ENCODE measurements around the gene USP17L15. TPM values are rescaled to one million over a fixed set of nuclear protein-coding genes. Genes with fewer than 3 reads are reported as not detected.
"Not testable (repeated sequence)": the region's sequence is repeated elsewhere in the genome, so short reads cannot be mapped to it uniquely, and the experiment has no call there.

Gene USP17L15
- polyA plus RNA-seq (2012; ENCODE audit: insufficient read depth, insufficient read length, low read depth), result not detected

- not testable (repeated sequence) for DNase-seq; H3K4me3 ChIP-seq (ENCODE audit: low read depth, low read length); H3K9me3 ChIP-seq; H3K4me1 ChIP-seq; H3K27me3 ChIP-seq; H3K36me3 ChIP-seq
Observed at GRCh38 chr4:9234085-9234484, at the start of gene USP17L15. TSS of gene USP17L15 (plus strand) at chr4:9234385. CDS start at chr4:9234385, 0 bp downstream.

DNA sequence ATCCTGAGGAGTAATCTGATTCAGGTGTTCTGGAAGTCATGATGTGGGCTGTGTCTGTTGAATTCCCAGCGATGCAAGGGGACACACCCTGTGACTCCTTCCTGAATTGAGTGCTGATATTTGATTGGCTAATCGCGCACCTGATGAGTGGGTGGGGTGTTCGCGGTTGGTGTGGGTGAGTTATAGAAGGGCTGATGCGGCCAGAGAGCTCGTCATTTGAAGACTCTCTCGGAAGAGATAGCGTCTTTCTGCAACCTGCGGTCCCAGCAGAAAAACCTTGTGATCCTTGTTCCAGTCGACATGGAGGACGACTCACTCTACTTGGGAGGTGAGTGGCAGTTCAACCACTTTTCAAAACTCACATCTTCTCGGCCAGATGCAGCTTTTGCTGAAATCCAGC is 23.8 kb upstream of the USP17L15 start, which contains the start of gene USP17L10:
Gene USP17L10, plus strand, starts transcription at position 301 of the 400 bp plus-strand sequence. Its CDS starts 0 bp downstream, at position 301.
- H3K9me3 ChIP-seq, DNase-seq: not testable (repeated sequence)

DNA sequence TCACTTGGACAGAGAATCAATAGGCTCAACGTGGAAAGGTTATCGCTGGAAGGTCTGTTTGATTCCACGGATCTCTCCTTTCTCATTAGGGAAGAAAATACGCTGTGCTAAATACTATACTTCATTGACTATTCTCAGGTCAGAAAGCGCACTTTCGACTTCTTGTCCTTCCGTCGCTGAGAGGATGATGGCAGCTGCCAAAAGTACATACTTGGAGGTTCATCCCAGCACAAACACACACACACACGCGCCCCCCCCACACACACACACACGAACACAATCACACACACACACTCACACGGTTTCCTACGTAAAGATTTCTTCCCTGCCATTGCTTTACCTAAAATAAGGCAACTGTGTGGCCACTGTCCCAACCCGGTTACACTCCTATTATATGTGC is 19.5 kb upstream of the USP17L15 start:
- not testable (repeated sequence) for DNase-seq; H3K4me3 ChIP-seq (ENCODE audit: low read depth, low read length); H3K27me3 ChIP-seq; H3K36me3 ChIP-seq; H3K4me1 ChIP-seq; H3K9me3 ChIP-seq

More for the DNA sequence above, 23.8 kb upstream of the USP17L15 start, which contains the start of gene USP17L10:
- not testable (repeated sequence) for H3K4me3 ChIP-seq (ENCODE audit: low read depth, low read length); H3K4me1 ChIP-seq; H3K27me3 ChIP-seq; H3K36me3 ChIP-seq

DNA sequence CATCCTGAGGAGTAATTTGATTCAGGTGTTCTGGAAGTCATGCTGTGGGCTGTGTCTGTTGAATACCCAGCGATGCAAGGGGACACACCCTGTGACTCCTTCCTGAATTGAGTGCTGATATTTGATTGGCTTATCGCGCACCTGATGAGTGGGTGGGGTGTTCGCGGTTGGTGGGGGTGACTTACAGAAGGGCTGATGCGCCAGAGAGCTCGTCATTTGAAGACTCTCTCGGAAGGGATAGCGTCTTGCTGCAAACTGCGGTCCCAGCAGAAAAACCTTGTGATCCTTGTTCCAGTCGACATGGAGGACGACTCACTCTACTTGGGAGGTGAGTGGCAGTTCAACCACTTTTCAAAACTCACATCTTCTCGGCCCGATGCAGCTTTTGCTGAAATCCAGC is 19.1 kb upstream of the USP17L15 start, which contains the start of gene USP17L11:
Gene USP17L11, plus strand, starts transcription at position 301 of the 400 bp plus-strand sequence. Its CDS starts 0 bp downstream, at position 301.
- not testable (repeated sequence) for H3K4me1 ChIP-seq; H3K4me3 ChIP-seq (ENCODE audit: low read depth, low read length); DNase-seq; H3K27me3 ChIP-seq; H3K36me3 ChIP-seq; H3K9me3 ChIP-seq

GRCh38 chr4:9219852-9220251 is 14.3 kb upstream of the USP17L15 start, which contains the start of gene USP17L12:
TSS of gene USP17L12 (plus strand) at chr4:9220152. CDS start at chr4:9220152, 0 bp downstream.
- H3K9me3 ChIP-seq; H3K36me3 ChIP-seq; H3K4me1 ChIP-seq; DNase-seq; H3K27me3 ChIP-seq; H3K4me3 ChIP-seq (ENCODE audit: low read depth, low read length): not testable (repeated sequence)

DNA sequence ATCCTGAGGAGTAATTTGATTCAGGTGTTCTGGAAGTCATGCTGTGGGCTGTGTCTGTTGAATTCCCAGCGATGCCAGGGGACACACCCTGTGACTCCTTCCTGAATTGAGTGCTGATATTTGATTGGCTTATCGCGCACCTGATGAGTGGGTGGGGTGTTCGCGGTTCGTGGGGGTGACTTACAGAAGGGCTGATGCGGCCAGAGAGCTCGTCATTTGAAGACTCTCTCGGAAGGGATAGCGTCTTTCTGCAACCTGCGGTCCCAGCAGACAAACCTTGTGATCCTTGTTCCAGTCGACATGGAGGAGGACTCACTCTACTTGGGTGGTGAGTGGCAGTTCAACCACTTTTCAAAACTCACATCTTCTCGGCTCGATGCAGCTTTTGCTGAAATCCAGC is 9.6 kb upstream of the USP17L15 start, which contains the start of gene USP17L13:
Gene USP17L13, plus strand, starts transcription at position 301 of the 400 bp plus-strand sequence. Its CDS starts 0 bp downstream, at position 301.
- not testable (repeated sequence) for H3K9me3 ChIP-seq; H3K4me1 ChIP-seq; DNase-seq; H3K36me3 ChIP-seq; H3K4me3 ChIP-seq (ENCODE audit: low read depth, low read length); H3K27me3 ChIP-seq

- DNase-seq; H3K4me3 ChIP-seq (ENCODE audit: low read depth, low read length); H3K4me1 ChIP-seq; H3K9me3 ChIP-seq; H3K36me3 ChIP-seq; H3K27me3 ChIP-seq: not testable (repeated sequence)
Observed at GRCh38 chr4:9230249-9230648, 3.9 kb upstream of the USP17L15 start.

GRCh38 chr4:9238461-9238860 is 4.3 kb downstream of the USP17L15 start:
- not testable (repeated sequence) for H3K36me3 ChIP-seq; H3K27me3 ChIP-seq; H3K9me3 ChIP-seq; H3K4me1 ChIP-seq; H3K4me3 ChIP-seq (ENCODE audit: low read depth, low read length)
- peak; percentile 18 for DNase-seq

GRCh38 chr4:9243579-9243978 is 9.4 kb downstream of the USP17L15 start, which contains the start of gene USP17L17:
TSS of gene USP17L17 (plus strand) at chr4:9243879. CDS start at chr4:9243879, 0 bp downstream.
- not testable (repeated sequence) for DNase-seq; H3K36me3 ChIP-seq; H3K9me3 ChIP-seq; H3K4me1 ChIP-seq; H3K27me3 ChIP-seq; H3K4me3 ChIP-seq (ENCODE audit: low read depth, low read length)

DNA sequence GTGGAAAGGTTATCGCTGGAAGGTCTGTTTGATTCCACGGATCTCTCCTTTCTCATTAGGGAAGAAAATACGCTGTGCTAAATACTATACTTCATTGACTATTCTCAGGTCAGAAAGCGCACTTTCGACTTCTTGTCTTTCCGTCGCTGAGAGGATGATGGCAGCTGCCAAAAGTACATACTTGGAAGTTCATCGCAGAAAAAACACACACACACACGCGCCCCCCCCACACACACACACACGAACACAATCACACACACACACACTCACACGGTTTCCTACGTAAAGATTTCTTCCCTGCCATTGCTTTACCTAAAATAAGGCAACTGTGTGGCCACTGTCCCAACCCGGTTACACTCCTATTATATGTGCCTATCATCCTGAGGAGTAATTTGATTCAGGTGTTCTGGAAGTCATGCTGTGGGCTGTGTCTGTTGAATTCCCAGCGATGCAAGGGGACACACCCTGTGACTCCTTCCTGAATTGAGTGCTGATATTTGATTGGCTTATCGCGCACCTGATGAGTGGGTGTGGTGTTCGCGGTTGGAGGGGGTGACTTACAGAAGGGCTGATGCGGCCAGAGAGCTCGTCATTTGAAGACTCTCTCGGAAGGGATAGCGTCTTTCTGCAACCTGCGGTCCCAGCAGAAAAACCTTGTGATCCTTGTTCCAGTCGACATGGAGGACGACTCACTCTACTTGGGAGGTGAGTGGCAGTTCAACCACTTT is 13.9 kb downstream of the USP17L15 start, which contains the start of gene USP17L18:
Gene USP17L18, plus strand, starts transcription at position 678 of the 728 bp plus-strand sequence. Its CDS starts 0 bp downstream, at position 678.
- not testable (repeated sequence) for H3K36me3 ChIP-seq; H3K4me3 ChIP-seq (ENCODE audit: low read depth, low read length); H3K27me3 ChIP-seq; H3K9me3 ChIP-seq; DNase-seq; H3K4me1 ChIP-seq

DNA sequence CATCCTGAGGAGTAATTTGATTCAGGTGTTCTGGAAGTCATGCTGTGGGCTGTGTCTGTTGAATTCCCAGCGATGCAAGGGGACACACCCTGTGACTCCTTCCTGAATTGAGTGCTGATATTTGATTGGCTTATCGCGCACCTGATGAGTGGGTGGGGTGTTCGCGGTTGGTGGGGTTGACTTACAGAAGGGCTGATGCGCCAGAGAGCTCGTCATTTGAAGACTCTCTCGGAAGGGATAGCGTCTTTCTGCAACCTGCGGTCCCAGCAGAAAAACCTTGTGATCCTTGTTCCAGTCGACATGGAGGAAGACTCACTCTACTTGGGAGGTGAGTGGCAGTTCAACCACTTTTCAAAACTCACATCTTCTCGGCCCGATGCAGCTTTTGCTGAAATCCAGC is 18.9 kb downstream of the USP17L15 start, which contains the start of gene USP17L19:
Gene USP17L19, plus strand, starts transcription at position 301 of the 400 bp plus-strand sequence. Its CDS starts 0 bp downstream, at position 301.
- not testable (repeated sequence) for H3K9me3 ChIP-seq; H3K36me3 ChIP-seq; DNase-seq; H3K27me3 ChIP-seq; H3K4me1 ChIP-seq; H3K4me3 ChIP-seq (ENCODE audit: low read depth, low read length)

DNA sequence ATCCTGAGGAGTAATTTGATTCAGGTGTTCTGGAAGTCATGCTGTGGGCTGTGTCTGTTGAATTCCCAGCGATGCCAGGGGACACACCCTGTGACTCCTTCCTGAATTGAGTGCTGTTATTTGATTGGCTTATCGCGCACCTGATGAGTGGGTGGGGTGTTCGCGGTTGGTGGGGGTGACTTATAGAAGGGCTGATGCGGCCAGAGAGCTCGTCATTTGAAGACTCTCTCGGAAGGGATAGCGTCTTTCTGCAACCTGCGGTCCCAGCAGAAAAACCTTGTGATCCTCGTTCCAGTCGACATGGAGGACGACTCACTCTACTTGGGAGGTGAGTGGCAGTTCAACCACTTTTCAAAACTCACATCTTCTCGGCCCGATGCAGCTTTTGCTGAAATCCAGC is 23.6 kb downstream of the USP17L15 start, which contains the start of gene USP17L20:
Gene USP17L20, plus strand, starts transcription at position 301 of the 400 bp plus-strand sequence. Its CDS starts 0 bp downstream, at position 301.
- not testable (repeated sequence) for DNase-seq; H3K4me1 ChIP-seq; H3K9me3 ChIP-seq; H3K27me3 ChIP-seq; H3K4me3 ChIP-seq (ENCODE audit: low read depth, low read length); H3K36me3 ChIP-seq

DNA sequence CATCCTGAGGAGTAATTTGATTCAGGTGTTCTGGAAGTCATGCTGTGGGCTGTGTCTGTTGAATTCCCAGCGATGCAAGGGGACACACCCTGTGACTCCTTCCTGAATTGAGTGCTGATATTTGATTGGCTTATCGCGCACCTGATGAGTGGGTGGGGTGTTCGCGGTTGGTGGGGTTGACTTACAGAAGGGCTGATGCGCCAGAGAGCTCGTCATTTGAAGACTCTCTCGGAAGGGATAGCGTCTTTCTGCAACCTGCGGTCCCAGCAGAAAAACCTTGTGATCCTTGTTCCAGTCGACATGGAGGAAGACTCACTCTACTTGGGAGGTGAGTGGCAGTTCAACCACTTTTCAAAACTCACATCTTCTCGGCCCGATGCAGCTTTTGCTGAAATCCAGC is 28.4 kb downstream of the USP17L15 start, which contains the start of gene USP17L21:
Gene USP17L21, plus strand, starts transcription at position 301 of the 400 bp plus-strand sequence. Its CDS starts 0 bp downstream, at position 301.
- not testable (repeated sequence) for H3K27me3 ChIP-seq; H3K4me3 ChIP-seq (ENCODE audit: low read depth, low read length); H3K9me3 ChIP-seq; H3K36me3 ChIP-seq; DNase-seq; H3K4me1 ChIP-seq

- not testable (repeated sequence) for H3K4me3 ChIP-seq (ENCODE audit: low read depth, low read length); H3K4me1 ChIP-seq; H3K36me3 ChIP-seq; H3K27me3 ChIP-seq; H3K9me3 ChIP-seq; DNase-seq
Observed at GRCh38 chr4:9267319-9267718, 33.1 kb downstream of the USP17L15 start, which contains the start of gene USP17L22. TSS of gene USP17L22 (plus strand) at chr4:9267619. CDS start at chr4:9267619, 0 bp downstream.

- H3K4me3 ChIP-seq (ENCODE audit: low read depth, low read length); H3K36me3 ChIP-seq; H3K27me3 ChIP-seq; H3K4me1 ChIP-seq; H3K9me3 ChIP-seq: not testable (repeated sequence)
- peak; percentile 32 for DNase-seq
Observed at GRCh38 chr4:9271719-9272118, 37.5 kb downstream of the USP17L15 start.
